Smooth muscle cell (in vitro differentiated cells): ENCODE results near the gene IL1B. TPM values are rescaled to one million over a fixed set of nuclear protein-coding genes. Genes with fewer than 3 reads are reported as not detected.

Source experiments
- DNase-seq: peaks from one replicate; lab custom pipeline; 2025; ENCODE audit not compliant: unreplicated experiment; lab: John Stamatoyannopoulos, UW
- H2AFZ ChIP-seq: fragments of 200-600 bp; sonication (generic); 2 replicates; pipeline ENCODE4 v1.6.0; 2016; ENCODE audit warnings: antibody characterized with exemption, low read depth, mild to moderate bottlenecking
- H3F3A ChIP-seq: fragments of 200-600 bp; sonication (generic); 2 replicates; pipeline ENCODE4 v1.6.0; 2017; ENCODE audit warnings: antibody characterized with exemption, low read depth
- H3K27ac ChIP-seq: fragments of 200-600 bp; sonication (generic); 2 replicates; pipeline ENCODE4 v1.5.1; 2016; ENCODE audit warnings: low read depth, mild to moderate bottlenecking
- H3K27me3 ChIP-seq: fragments of 200-600 bp; sonication (generic); 2 replicates; pipeline ENCODE4 v1.6.1; 2016; ENCODE audit warnings: low read depth, mild to moderate bottlenecking
- H3K36me3 ChIP-seq: fragments of 200-600 bp; sonication (generic); 2 replicates; pipeline ENCODE4 v1.5.1; 2016; ENCODE audit warnings: low read depth
- H3K4me1 ChIP-seq: fragments of 200-600 bp; sonication (generic); 2 replicates; pipeline ENCODE4 v1.5.1; 2016; ENCODE audit warnings: low read depth
- H3K4me2 ChIP-seq: fragments of 200-600 bp; sonication (generic); 2 replicates; pipeline ENCODE4 v1.6.0; 2016; ENCODE audit warnings: mild to moderate bottlenecking
- H3K4me3 ChIP-seq: fragments of 200-600 bp; sonication (generic); 2 replicates; pipeline ENCODE4 v1.5.1; 2016; ENCODE audit warnings: mild to moderate bottlenecking
- H3K79me2 ChIP-seq: fragments of 200-600 bp; sonication (generic); 2 replicates; pipeline ENCODE4 v1.6.0; 2016; ENCODE audit warnings: low read depth, mild to moderate bottlenecking
- H3K9ac ChIP-seq: fragments of 200-600 bp; sonication (generic); 2 replicates; pipeline ENCODE4 v1.6.0; 2016; ENCODE audit warnings: low read depth
- H3K9me3 ChIP-seq: fragments of 200-600 bp; sonication (generic); replicated peaks from 2 replicates; pipeline ENCODE4 v1.5.1; 2016; ENCODE audit warnings: low read depth
- H4K20me1 ChIP-seq: fragments of 200-600 bp; sonication (generic); 2 replicates; pipeline ENCODE4 v1.6.0; 2016; ENCODE audit warnings: low read depth
- CTCF ChIP-seq: fragments of 200-600 bp; sonication (generic); IDR thresholded peaks from 2 replicates; pipeline ENCODE4 v1.5.1; 2017; ENCODE audit warnings: borderline replicate concordance, mild to moderate bottlenecking, antibody characterized with exemption; ENCODE audit not compliant: insufficient read depth, poor library complexity, severe bottlenecking
- WGBS: methylation state at CpG from one replicate; pipeline ENCODE4 v1.1.7; 2016; ENCODE audit warnings: low lambda C conversion rate; 5-methylcytosine and 5-hydroxymethylcytosine counted together
- polyA plus RNA-seq: library from polyadenylated mRNA; unstranded; fragments of >200 nt; fragmentation: Nextera tagmentation; extraction: Ambion mirVana; gene quantifications from 2 replicates; pipeline ENCODE4 v1.2.1, GENCODE V29; 2016
- total RNA-seq: library from RNA; depleted of rRNA; stranded (reverse); fragments of >200 nt; gene quantifications from 2 replicates; pipeline ENCODE4 v1.2.3, GENCODE V29; 2014

IL1B gene
- total and polyA plus RNA-seq, 2 experiments from 2014 or later: not detected

- no peaks in the 10 kb centered on the region for H3K4me1 ChIP-seq
- H3K36me3 ChIP-seq: no peaks in the 10 kb centered on the region
- no peak overlapping the region for H3K4me3 ChIP-seq
- no peak overlapping the region for H2AFZ ChIP-seq
- no peaks in the 10 kb centered on the region for H3K9me3 ChIP-seq
- H3K27ac ChIP-seq: no peak overlapping the region
- no peaks in the 10 kb centered on the region for H3K79me2 ChIP-seq
- H3K9ac ChIP-seq: no peak overlapping the region
- no peaks in the 10 kb centered on the region for H3K27me3 ChIP-seq
- no peak for DNase-seq
- no peak for TF ChIP-seq CTCF
- WGBS: 92% methylated on average over 3 of the region's 3 CpGs
- no peaks in the 10 kb centered on the region for H3F3A ChIP-seq
- H3K4me2 ChIP-seq: no peak overlapping the region
- no peaks in the 10 kb centered on the region for H4K20me1 ChIP-seq
Observed at GRCh38 chr2:112828251-112828691, 8.3 kb downstream of the IL1B start.

GRCh38 chr2:112827604-112828185 is 8.9 kb downstream of the IL1B start:
- no peak overlapping the region for H3K4me3 ChIP-seq
- 91% methylated on average over 6 of the region's 6 CpGs for WGBS
- H2AFZ ChIP-seq: no peak overlapping the region
- H3K4me1 ChIP-seq: no peaks in the 10 kb centered on the region
- H3K4me2 ChIP-seq: no peak overlapping the region
- no peaks in the 10 kb centered on the region for H3K79me2 ChIP-seq
- no peak for TF ChIP-seq CTCF
- no peak overlapping the region for H3K9ac ChIP-seq
- no peaks in the 10 kb centered on the region for H3K36me3 ChIP-seq
- H3F3A ChIP-seq: no peaks in the 10 kb centered on the region
- H4K20me1 ChIP-seq: no peaks in the 10 kb centered on the region
- H3K27me3 ChIP-seq: no peaks in the 10 kb centered on the region
- DNase-seq: no peak
- no peaks in the 10 kb centered on the region for H3K9me3 ChIP-seq
- H3K27ac ChIP-seq: no peak overlapping the region

GRCh38 chr2:112827009-112827408 is 9.6 kb downstream of the IL1B start:
- Histone ChIP-seq H2AFZ (no peak overlapping the region), H3F3A (no peaks in the 10 kb centered on the region), H3K9ac (no peak overlapping the region), H3K4me3 (no peak overlapping the region), H3K27me3 (no peaks in the 10 kb centered on the region), H3K4me2 (no peak overlapping the region), H3K9me3 (no peaks in the 10 kb centered on the region), H3K79me2 (no peaks in the 10 kb centered on the region), H3K36me3 (no peaks in the 10 kb centered on the region), H4K20me1 (no peaks in the 10 kb centered on the region), H3K27ac (no peak overlapping the region), H3K4me1 (no peaks in the 10 kb centered on the region)
- TF ChIP-seq CTCF: no peak
- no peak for DNase-seq
- 92% methylated on average over 3 of the region's 3 CpGs for WGBS

DNA sequence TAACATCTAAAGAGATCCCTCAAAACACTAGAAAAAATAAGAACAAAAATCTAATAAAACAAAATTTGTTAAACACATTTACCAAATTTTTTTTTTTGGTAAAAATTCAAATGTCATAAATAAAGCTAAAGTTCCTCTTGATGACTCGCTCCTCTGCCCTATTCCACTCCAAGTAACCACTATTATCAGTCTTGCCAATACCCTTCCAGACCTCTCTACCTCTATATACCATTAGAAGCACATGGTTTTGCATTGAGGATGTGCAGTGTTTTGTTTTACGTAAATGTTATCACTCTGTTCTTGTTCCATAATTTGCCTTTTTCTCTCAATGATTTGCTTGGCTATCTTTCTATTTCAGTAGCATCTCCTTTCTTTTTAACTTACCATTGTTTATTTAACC is 10.9 kb downstream of the IL1B start:
- Histone ChIP-seq H3K27me3 (no peaks in the 10 kb centered on the region), H3K4me1 (no peaks in the 10 kb centered on the region), H3K9me3 (no peaks in the 10 kb centered on the region), H4K20me1 (no peaks in the 10 kb centered on the region), H3K27ac (no peak overlapping the region), H2AFZ (no peak overlapping the region), H3K9ac (no peak overlapping the region), H3K4me2 (no peak overlapping the region), H3K36me3 (no peaks in the 10 kb centered on the region), H3K4me3 (no peak overlapping the region), H3K79me2 (no peaks in the 10 kb centered on the region), H3F3A (no peaks in the 10 kb centered on the region)
- WGBS: 93% methylated on average over 2 of the region's 2 CpGs
- no peak for DNase-seq
- TF ChIP-seq CTCF: no peak
